OCI-LY1 (cell line): ENCODE measurements around the gene SCAPER.

ENCODE experiments used
- H2AFZ ChIP-seq: fragments of 200-600 bp; sonication (generic), shearing (Covaris generic); 2 replicates; pipeline ENCODE4 v1.6.0; 2014; ENCODE audit warnings: antibody characterized with exemption, mild to moderate bottlenecking, low read length
- H3F3A ChIP-seq: fragments of 200-600 bp; sonication (generic), shearing (Covaris generic); 2 replicates; pipeline ENCODE4 v1.6.0; 2014; ENCODE audit warnings: mild to moderate bottlenecking, antibody characterized with exemption, low read length, moderate library complexity; ENCODE audit not compliant: insufficient read depth
- H3K27ac ChIP-seq: fragments of 200-600 bp; sonication (generic); 2 replicates; pipeline ENCODE4 v1.5.1; 2014; ENCODE audit warnings: low read length, mixed run types, mild to moderate bottlenecking, low read depth; ENCODE audit not compliant: poor library complexity, severe bottlenecking
- H3K27me3 ChIP-seq: fragments of 200-600 bp; sonication (generic); 2 replicates; pipeline ENCODE4 v1.6.0; 2014; ENCODE audit warnings: antibody characterized with exemption, mild to moderate bottlenecking, low read length, moderate library complexity; ENCODE audit not compliant: insufficient read depth
- H3K36me3 ChIP-seq: fragments of 200-600 bp; sonication (generic); 2 replicates; pipeline ENCODE4 v1.6.1; 2014; ENCODE audit warnings: mild to moderate bottlenecking, antibody characterized with exemption, low read length, moderate library complexity, mixed read lengths; ENCODE audit not compliant: insufficient read depth
- H3K4me1 ChIP-seq: fragments of 200-600 bp; sonication (generic); 2 replicates; pipeline ENCODE4 v1.5.1; 2014; ENCODE audit warnings: mild to moderate bottlenecking, low read length, moderate library complexity; ENCODE audit not compliant: insufficient read depth, severe bottlenecking
- H3K4me2 ChIP-seq: fragments of 200-600 bp; sonication (generic), shearing (Covaris generic); 2 replicates; pipeline ENCODE4 v1.6.1; 2014; ENCODE audit warnings: low read length
- H3K4me3 ChIP-seq: fragments of 200-600 bp; sonication (generic); 2 replicates; pipeline ENCODE4 v1.5.1; 2014; ENCODE audit warnings: low read length, low read depth, mild to moderate bottlenecking, mixed read lengths; ENCODE audit not compliant: poor library complexity, severe bottlenecking
- H3K79me2 ChIP-seq: fragments of 200-600 bp; shearing (Covaris generic); 2 replicates; pipeline ENCODE4 v1.6.1; 2016; ENCODE audit warnings: mixed run types, low read length, mixed read lengths; ENCODE audit not compliant: insufficient read depth
- H3K9ac ChIP-seq: fragments of 200-600 bp; sonication (generic), shearing (Covaris generic); 2 replicates; pipeline ENCODE4 v1.6.1; 2014; ENCODE audit warnings: mild to moderate bottlenecking, low read length, mixed read lengths
- H3K9me2 ChIP-seq: fragments of 200-600 bp; sonication (generic), shearing (Covaris generic); 2 replicates; pipeline ENCODE4 v1.6.1; 2014; ENCODE audit warnings: low read depth, mild to moderate bottlenecking, low read length, mixed read lengths
- H3K9me3 ChIP-seq: fragments of 200-600 bp; shearing (Covaris generic); 2 replicates; pipeline ENCODE4 v1.6.1; 2014; ENCODE audit warnings: low read length, mixed read lengths
- H4K20me1 ChIP-seq: fragments of 200-600 bp; sonication (generic), shearing (Covaris generic); 2 replicates; pipeline ENCODE4 v1.6.0; 2016; ENCODE audit warnings: mild to moderate bottlenecking, low read length; ENCODE audit not compliant: insufficient read depth
- CTCF ChIP-seq: fragments of 200-600 bp; sonication (generic), shearing (Covaris generic); IDR thresholded peaks from 2 replicates; pipeline ENCODE4 v1.5.1; 2017; ENCODE audit warnings: mild to moderate bottlenecking, antibody characterized with exemption, low read length, moderate library complexity, mixed read lengths
- EZH2 ChIP-seq: fragments of 200-600 bp; sonication (generic), shearing (Covaris generic); IDR thresholded peaks from 2 replicates; pipeline ENCODE4 v1.8.0; 2017; ENCODE audit warnings: borderline replicate concordance, mixed run types, mild to moderate bottlenecking, antibody characterized with exemption, low read length, moderate library complexity, mixed read lengths

The SCAPER gene

GRCh38 chr15:76426941-76427340 is 478.2 kb downstream of the SCAPER start:
- Histone ChIP-seq H3K79me2 (no peaks in the 10 kb centered on the region), H3K27me3 (no peaks in the 10 kb centered on the region), H3K9me2 (no peaks in the 10 kb centered on the region), H3K4me3 (no peak overlapping the region), H4K20me1 (no peaks in the 10 kb centered on the region), H3K9me3 (no peaks in the 10 kb centered on the region; the same call in 1 of the 2 replicates), H3K36me3 (no peaks in the 10 kb centered on the region), H3K4me1 (no peaks in the 10 kb centered on the region), H2AFZ (no peak overlapping the region), H3K4me2 (no peak overlapping the region), H3K27ac (no peak overlapping the region), H3F3A (no peaks in the 10 kb centered on the region), H3K9ac (no peak overlapping the region)
- TF ChIP-seq EZH2 (no peak), CTCF (no peak)

- Histone ChIP-seq H3K27ac (no peak overlapping the region), H3F3A (no peaks in the 10 kb centered on the region), H3K4me1 (no peaks in the 10 kb centered on the region), H3K4me3 (no peak overlapping the region), H3K27me3 (no peaks in the 10 kb centered on the region), H3K79me2 (no peaks in the 10 kb centered on the region), H4K20me1 (no peaks in the 10 kb centered on the region), H3K9ac (no peak overlapping the region), H3K4me2 (no peak overlapping the region), H3K9me3 (no peaks in the 10 kb centered on the region), H3K9me2 (no peaks in the 10 kb centered on the region), H2AFZ (no peak overlapping the region), H3K36me3 (no peaks in the 10 kb centered on the region)
- TF ChIP-seq EZH2 (no peak), CTCF (no peak)
Observed at GRCh38 chr15:76418352-76419140, 486.6 kb downstream of the SCAPER start.

GRCh38 chr15:76401285-76401684 is 503.9 kb downstream of the SCAPER start:
- Histone ChIP-seq H3K4me1 (no peaks in the 10 kb centered on the region), H2AFZ (no peak overlapping the region), H3K4me3 (no peak overlapping the region), H3K36me3 (no peaks in the 10 kb centered on the region), H3K27ac (no peak overlapping the region), H3F3A (no peaks in the 10 kb centered on the region), H3K4me2 (no peak overlapping the region), H4K20me1 (no peaks in the 10 kb centered on the region), H3K27me3 (no peaks in the 10 kb centered on the region), H3K9me2 (no peaks in the 10 kb centered on the region), H3K9me3 (no peaks in the 10 kb centered on the region), H3K79me2 (no peaks in the 10 kb centered on the region), H3K9ac (no peak overlapping the region)
- TF ChIP-seq CTCF (no peak), EZH2 (no peak)
